Measurements from ENCODE around the gene SMURF2.
A peak's percentile ranks its signal among the peaks of the same experiment; 100 is the strongest.

The SMURF2 gene

GRCh38 chr17:64533784-64534183 lies 128.3 kb downstream of the SMURF2 start:
- DNase-seq = no peak

DNA sequence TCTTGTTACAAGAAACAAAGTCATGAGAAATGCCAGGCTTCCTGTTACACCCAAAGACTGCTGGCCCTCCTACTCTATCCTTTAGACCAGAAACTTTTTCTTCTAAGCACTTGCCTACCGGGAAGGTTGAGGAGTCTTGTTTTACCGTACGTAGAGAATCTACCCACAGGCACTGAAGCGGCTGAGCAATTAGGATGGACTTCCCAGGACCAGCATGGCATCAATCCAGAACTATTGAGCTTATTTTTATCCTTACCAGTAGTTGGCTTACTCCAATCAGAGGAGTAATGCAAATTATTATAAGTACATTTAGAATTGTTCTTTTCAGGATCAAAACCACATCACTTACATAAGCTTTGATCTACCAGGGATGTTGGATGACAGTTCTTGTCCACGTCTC lies 129.7 kb downstream of the SMURF2 start:
- DNase-seq = no peak

DNA sequence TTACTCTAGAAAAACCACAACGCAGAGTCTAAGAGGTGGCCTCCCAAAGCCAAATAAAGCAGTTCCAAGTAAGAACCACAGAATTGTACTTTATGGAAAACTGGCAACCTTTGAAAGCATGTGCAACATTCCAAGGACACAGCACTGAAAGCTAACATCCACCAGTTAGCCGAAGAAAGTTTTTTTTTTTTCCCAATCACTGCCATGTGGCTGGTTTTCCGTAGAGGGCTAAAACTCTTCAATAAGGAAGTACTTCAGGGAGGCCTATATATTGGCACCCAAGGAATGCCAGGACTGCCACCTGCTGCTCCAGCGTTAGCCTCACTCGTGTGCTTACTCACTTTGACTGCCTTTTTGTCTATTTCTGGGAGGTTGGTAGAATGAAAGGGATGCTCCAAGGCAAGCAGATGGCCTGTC lies 130.1 kb downstream of the SMURF2 start:
- no peak for DNase-seq

DNA sequence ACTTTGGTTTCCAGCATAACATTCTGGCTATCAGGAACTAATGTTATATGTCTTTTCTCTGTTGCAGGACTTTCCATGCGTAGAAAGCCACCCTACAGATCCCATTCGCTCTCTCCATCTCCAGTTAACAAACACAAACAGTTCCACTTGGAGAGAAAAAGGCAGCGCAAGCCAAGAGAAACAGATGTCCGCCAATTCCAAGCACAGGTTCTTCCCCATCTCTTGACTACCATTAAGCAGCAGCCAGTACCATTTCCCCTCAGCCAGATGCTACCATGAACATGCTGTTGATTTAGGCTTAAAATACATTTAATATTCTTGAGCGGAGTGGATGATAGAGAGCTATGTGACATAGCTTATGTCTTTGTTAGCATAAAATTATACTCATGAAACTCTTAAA lies 132.9 kb downstream of the SMURF2 start:
- no peak for DNase-seq

DNA sequence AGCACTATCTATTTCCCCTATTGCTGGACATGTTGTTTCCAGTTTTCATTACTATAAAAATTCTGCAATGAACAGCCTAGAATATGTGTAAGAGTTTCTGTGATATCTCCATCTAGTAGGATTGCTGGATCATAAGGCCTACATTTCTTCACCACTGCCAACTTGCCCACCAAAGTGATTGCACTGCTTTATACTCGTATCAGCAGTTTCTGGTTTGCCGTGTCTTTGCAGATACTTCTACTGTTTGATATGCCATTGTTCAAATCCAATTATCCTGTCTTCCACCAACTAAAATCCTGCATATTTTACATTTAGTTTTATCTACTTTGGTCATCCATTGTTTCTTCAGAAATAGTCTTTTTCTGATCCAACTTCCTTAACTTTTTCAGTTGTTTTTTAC lies 134.2 kb downstream of the SMURF2 start:
- no peak for DNase-seq

DNA sequence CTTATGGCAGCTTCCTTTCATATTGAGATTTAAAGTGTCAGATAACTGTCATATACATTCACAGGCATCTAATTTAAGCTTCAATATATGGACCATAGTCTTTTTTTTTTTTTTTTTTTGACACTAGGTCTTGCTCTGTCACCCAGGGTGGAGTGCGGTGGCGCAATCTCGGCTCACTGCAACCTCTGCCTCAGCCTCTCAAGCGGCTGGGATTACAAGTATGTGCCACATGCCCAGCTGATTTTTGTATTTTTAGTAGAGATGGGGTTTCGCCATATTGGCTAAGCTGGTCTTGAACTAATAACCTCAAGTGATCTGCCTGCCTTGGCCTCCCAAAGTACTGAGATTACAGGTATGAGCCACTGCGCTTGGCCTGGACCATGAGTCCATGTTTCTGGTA lies 141.7 kb downstream of the SMURF2 start:
- no peak for DNase-seq

- no peak for DNase-seq
Observed at GRCh38 chr17:64519601-64520000, 142.5 kb downstream of the SMURF2 start.

- DNase-seq = no peak
Observed at GRCh38 chr17:64515829-64516228, 146.3 kb downstream of the SMURF2 start.

DNA sequence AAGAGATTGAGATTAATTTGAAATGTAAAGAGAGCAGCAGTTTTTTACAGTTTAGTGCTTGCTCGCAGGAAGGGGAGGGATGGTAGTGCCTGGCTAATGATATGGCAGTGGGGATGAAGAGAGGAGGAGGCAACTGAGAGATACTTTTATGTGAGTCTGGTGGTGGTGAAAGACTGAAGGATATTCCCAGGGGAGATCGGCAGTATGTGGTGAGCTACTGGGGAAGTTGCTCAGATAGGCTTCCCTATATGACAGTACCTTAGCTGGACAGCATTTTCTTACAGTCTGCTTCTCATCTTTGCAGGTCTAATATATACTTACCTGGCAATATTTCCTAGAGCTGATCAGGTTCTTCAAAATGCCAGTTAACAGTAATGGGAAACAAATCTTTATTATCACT lies 146.7 kb downstream of the SMURF2 start:
- no peak for DNase-seq

- no peak for DNase-seq
Observed at GRCh38 chr17:64509179-64509578, 152.9 kb downstream of the SMURF2 start.

- no peak for DNase-seq
Observed at GRCh38 chr17:64508683-64509082, 153.4 kb downstream of the SMURF2 start.

- peak; percentile 76 for DNase-seq
Observed at GRCh38 chr17:64507413-64507782, 154.7 kb downstream of the SMURF2 start.

GRCh38 chr17:64506576-64507412 lies 155.3 kb downstream of the SMURF2 start, which contains the start of gene CEP95:
Gene CEP95 (plus strand): TSS chr17:64506977. CDS start chr17:64507098, 121 bp downstream.
- DNase-seq = peak; percentile 99

DNA sequence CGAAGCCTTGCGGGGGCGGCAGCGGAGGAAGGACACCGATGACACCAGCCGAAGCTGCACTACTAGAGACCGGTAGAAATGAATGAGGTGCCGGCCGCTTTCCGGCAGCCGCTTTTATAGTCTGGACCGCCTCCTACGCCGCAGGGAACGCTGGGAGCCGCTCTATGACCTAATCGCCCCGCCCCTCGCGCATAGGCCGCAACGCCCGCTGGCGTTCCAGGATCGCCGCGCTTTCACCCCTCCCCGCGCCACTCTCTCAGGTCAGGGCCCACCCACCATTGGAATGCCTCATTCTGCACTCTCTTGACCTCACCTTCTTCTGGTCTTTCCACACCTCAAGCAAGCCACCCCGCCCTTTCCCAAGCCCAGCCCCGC lies 155.9 kb downstream of the SMURF2 start, which contains the start of gene DDX5:
DDX5 (minus strand) TSS at position 89 of the 375 bp plus-strand sequence. CDS start 170 bp downstream, outside the sequence.
- peak; percentile 99 for DNase-seq

GRCh38 chr17:64505340-64506200 lies 156.5 kb downstream of the SMURF2 start:
- peak; percentile 84 for DNase-seq

GRCh38 chr17:64504769-64505339 lies 157.3 kb downstream of the SMURF2 start:
- DNase-seq = no peak

DNA sequence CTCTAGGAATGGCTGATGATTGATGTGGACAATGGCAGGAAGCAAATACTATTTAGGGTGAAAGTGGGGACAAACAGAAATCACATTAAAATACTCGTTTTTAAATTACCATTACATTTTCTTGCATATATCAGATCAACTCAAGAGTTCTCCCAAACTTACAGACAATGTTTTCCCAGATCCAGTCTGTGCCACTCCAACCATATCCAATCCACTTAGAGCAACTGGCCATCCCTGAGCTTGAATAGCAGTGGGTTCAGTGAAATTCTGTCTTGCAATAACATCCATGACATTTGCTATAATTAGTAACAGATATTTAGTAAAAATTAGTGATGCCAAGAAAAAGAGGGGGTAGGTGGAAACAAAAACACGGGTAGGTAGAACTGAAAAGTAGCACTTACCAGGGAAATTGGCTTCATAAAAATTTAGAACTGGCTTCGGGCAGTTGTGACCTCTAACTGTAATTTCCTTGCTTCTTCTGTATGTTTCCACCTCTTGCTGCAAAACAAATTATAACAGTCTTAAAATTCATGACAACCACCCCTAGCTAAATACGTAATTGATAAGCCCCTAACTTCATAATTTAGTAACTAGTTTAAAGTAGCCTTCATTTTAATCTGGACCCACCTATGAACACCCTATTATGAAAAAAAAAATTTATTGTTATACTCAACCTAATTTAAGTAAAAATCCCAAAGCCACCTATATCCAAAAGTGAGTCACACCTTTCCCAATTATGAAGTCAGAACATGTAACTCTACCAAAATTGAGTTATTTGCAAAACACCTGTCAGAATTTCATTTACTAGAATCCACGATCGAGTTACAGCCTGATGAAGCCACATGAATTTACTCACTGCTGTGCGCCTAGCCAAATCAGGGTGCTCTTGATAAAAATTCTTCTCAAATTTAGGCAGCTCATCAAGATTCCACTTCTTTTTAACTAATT lies 158.0 kb downstream of the SMURF2 start:
- DNase-seq = no peak

DNA sequence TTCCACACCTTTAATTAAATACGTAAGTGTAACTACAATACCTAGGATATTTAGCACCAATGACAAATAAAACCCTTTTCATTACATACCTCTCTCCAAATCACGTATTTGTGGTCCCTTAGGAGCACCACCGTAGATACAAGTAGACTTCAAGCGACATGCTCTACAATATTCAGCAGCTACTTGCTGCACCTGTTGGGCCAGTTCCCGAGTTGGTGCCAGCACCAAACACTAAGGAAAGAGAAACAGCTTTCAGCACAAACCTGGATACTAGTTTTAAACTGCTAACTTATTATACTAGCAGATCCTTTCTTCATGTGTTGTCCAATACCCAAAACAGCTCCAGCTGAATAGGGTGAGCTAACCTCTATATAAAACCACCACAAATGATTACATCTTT lies 158.8 kb downstream of the SMURF2 start:
- DNase-seq = no peak

GRCh38 chr17:64502809-64503208 lies 159.3 kb downstream of the SMURF2 start:
- DNase-seq = no peak

DNA sequence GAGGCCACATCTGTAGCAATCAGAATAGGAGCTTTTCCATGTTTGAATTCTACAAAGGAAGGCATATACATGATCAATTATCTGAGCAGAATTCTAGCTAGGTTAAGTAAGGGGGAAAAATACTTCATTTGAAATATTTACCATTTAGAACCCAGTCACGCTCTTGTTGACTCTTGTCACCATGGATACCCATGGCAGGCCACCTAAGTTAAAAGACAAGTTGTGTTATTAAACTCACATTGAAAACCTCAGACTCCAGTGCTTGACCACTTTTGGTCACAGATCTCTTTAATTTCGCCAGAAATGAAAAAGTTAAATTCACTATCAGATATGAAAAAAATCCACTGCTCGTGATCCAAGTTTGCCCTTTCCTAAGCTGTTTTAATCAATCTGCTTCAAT lies 160.1 kb downstream of the SMURF2 start:
- DNase-seq = no peak

- no peak for DNase-seq
Observed at GRCh38 chr17:64500862-64501765, 161.0 kb downstream of the SMURF2 start.

Data from NCI-H2171 treated with DMSO at 0.1 percent for 48 hours (cell line).